Heart right ventricle (tissue), 16 donors: ENCODE measurements around the gene NRXN3. TPM values are rescaled to one million over a fixed set of nuclear protein-coding genes. Genes with fewer than 3 reads are reported as not detected.

Experiments used
- ATAC-seq, 8 donors: fragments of 200-7000 bp; cut with Tn5 transposase; one replicate each; pipeline ENCODE4 v1.9.1; 2020; ENCODE audit warnings: mild to moderate bottlenecking in 8 of 8, moderate library complexity in 8 of 8, moderate number of reproducible peaks in 1 of 8
- DNase-seq, 2 donors: peaks; one replicate each; pipeline ENCODE4 v3.0.0-alpha.2; 2020
- H3K27ac ChIP-seq, 10 donors: fragments of 200-600 bp; sonication (generic) in 2 of 10; one replicate each; pipeline versions ENCODE4 v1.5.0 to v1.8.0; 2020 to 2022; ENCODE audit warnings: mild to moderate bottlenecking in 3 of 10
- H3K27me3 ChIP-seq, 7 donors: fragments of 200-600 bp; one replicate each; pipeline ENCODE4 v1.8.0; 2021 to 2022; ENCODE audit warnings: mild to moderate bottlenecking in 2 of 7
- H3K36me3 ChIP-seq, 9 donors: fragments of 200-600 bp; sonication (generic) in 1 of 9; one replicate each; pipeline versions ENCODE4 v1.5.0 to v1.8.0; 2020 to 2022; ENCODE audit warnings: mild to moderate bottlenecking in 2 of 9
- H3K4me1 ChIP-seq, 9 donors: fragments of 200-600 bp; sonication (generic) in 1 of 9; one replicate each; pipeline versions ENCODE4 v1.5.0 to v1.8.0; 2020 to 2022; ENCODE audit warnings: mild to moderate bottlenecking in 4 of 9
- H3K4me3 ChIP-seq, 10 donors: fragments of 200-600 bp; sonication (generic) in 2 of 10; one replicate each; pipeline versions ENCODE4 v1.5.0 to v1.8.0; 2020 to 2022; ENCODE audit warnings: mild to moderate bottlenecking in 7 of 10, moderate library complexity in 2 of 10
- H3K9me3 ChIP-seq, 11 donors: fragments of 200-600 bp in 10 of 11; sonication (generic) in 2 of 11; one replicate each; pipeline versions ENCODE4 v1.5.0 to v1.8.0; 2013 to 2022; ENCODE audit warnings: mild to moderate bottlenecking in 2 of 11, control low read depth in 1 of 11, moderate library complexity in 1 of 11
- CTCF ChIP-seq, 9 donors: fragments of 200-600 bp; sonication (generic) in 2 of 9; IDR thresholded peaks; one replicate each; pipeline versions ENCODE4 v1.5.0 to v1.8.0; 2021 to 2022; ENCODE audit warnings: antibody characterized with exemption in 9 of 9, mild to moderate bottlenecking in 5 of 9, moderate library complexity in 1 of 9
- WGBS, 2 donors: extraction: QIAGEN DNeasy Blood & Tissue Kit; methylation state at CpG; one replicate each; pipeline ENCODE4 v1.1.7; 2013; ENCODE audit warnings: inconsistent platforms in 1 of 2; 5-methylcytosine and 5-hydroxymethylcytosine counted together
- intact Hi-C, 10 donors: fragments of 100-400 bp; cut with DNase I; formaldehyde crosslinking; loops; one replicate each; pipeline versions ENCODE4 v1.11.1 to v1.14.2; 2022
- polyA plus RNA-seq, 2 donors: library from polyadenylated mRNA; stranded (reverse); fragments of 200-250 nt; gene quantifications; one replicate each; pipeline ENCODE4 v1.2.3, GENCODE V29; 2013
- total RNA-seq, 10 donors: library from RNA; stranded (reverse); fragmentation: NEBNext Ultra II Directional in 3 of 10; extraction: Animal tissue kit (Norgen Biotek cat#: 25700) in 3 of 10; gene quantifications; one replicate each; pipeline versions ENCODE4 v1.2.1 to v1.2.4, GENCODE V29; 2021 to 2023
- donor health status: Arrhythmogenic right ventricular cardiomyopathy.
- donor health status: ischemic (EF 13 %, LVEDD 7.1; RV severe dilation, severe dysfunction).
- donor health status: healthy with polysubstance abuse.
- donor health status: DM: no; HTN: yes; CAD: no.
- donor health status: DM: no; HTN: no; CAD: no.
- donor health status: ischemic (EF 25% LVEDD 6.9; RV normal size, moderate dysfunction).
- donor health status: ischemic (EF 25% LVEDD 5.7; RV mildly dilated, moderate dysfunction).
- donor health status: healthy.
- donor health status: DM: yes; HTN: yes; CAD: no.
- donor health status: Ischemic cardiomyopathy.
- donor health status: ischemic (EF 35%, LVEDD 5.7; RV mildly dilated, moderate dysfunction).
- donor health status: nonischemic (EF 11% LVEDD 7.7; RV severe dilation, severe dysfunction).
- donor health status: DM: yes; HTN: yes; CAD: no.
- donor health status: PGD.
- donor health status: ischemic (EF 29% LVEDD 5.4; RV normal size, mild dysfunction).
- donor health status: nonischemic (EF 23%, LVEDD 6.1; RV moderate dilation, normal function).

Gene NRXN3
- total and polyA plus RNA-seq, 12 donors = 0.23 to 1.8 (median 0.87) TPM

- ATAC-seq = no peak
- intact Hi-C loops = no loop called here
- peaks cover 0 to 4% (median 0%) of the 10 kb centered on the region in 9 donors for H3K4me1 ChIP-seq
- TF ChIP-seq CTCF (IDR thresholded peaks at IDR 0.05) = no peak
- 56 to 58% methylated on average over 2 of the region's 2 CpGs for WGBS, 2 donors
- no peak overlapping the region for H3K4me3 ChIP-seq
- DNase-seq = no peak
- no peaks in the 10 kb centered on the region for H3K9me3 ChIP-seq
- H3K27me3 ChIP-seq = peaks cover 0 to 34% (median 3%) of the 10 kb centered on the region in 7 donors
- H3K27ac ChIP-seq = no peak overlapping the region
- H3K36me3 ChIP-seq = no peaks in the 10 kb centered on the region
Measured at GRCh38 chr14:78838959-78839358, 668.8 kb downstream of the NRXN3 start.

GRCh38 chr14:78840898-78841297 lies 670.7 kb downstream of the NRXN3 start:
- intact Hi-C loops = no loop called here
- ATAC-seq (no peak), DNase-seq (no peak)
- Histone ChIP-seq H3K36me3 (no peaks in the 10 kb centered on the region), H3K4me1 (no peaks in the 10 kb centered on the region), H3K27ac (no peak overlapping the region), H3K27me3 (peaks cover 0 to 29% (median 3%) of the 10 kb centered on the region in 7 donors), H3K4me3 (no peak overlapping the region), H3K9me3 (no peaks in the 10 kb centered on the region)
- WGBS, 2 donors = 30 to 32% methylated on average over 1 of the region's 1 CpG
- TF ChIP-seq CTCF (IDR thresholded peaks at IDR 0.05) = no peak

- WGBS, 2 donors = 58 to 61% methylated on average over 3 of the region's 3 CpGs
- H3K27me3 ChIP-seq = peaks cover 0 to 5% (median 0%) of the 10 kb centered on the region in 7 donors
- H3K36me3 ChIP-seq = no peaks in the 10 kb centered on the region
- H3K4me1 ChIP-seq = no peaks in the 10 kb centered on the region
- TF ChIP-seq CTCF (IDR thresholded peaks at IDR 0.05) = no peak
- H3K9me3 ChIP-seq = no peaks in the 10 kb centered on the region
- no peak overlapping the region for H3K27ac ChIP-seq
- ATAC-seq (no peak), DNase-seq (no peak)
- no peak overlapping the region for H3K4me3 ChIP-seq
- intact Hi-C loops = no loop called here
Measured at GRCh38 chr14:78847801-78848200, 677.6 kb downstream of the NRXN3 start.

GRCh38 chr14:78848234-78848820 lies 678.2 kb downstream of the NRXN3 start:
- TF ChIP-seq CTCF (IDR thresholded peaks at IDR 0.05) = peak; percentile 38 to 79 (median 75)
- 18 to 19% methylated on average over 6 of the region's 6 CpGs for WGBS, 2 donors
- no peak overlapping the region for H3K4me3 ChIP-seq
- H3K27me3 ChIP-seq = no peaks in the 10 kb centered on the region
- H3K4me1 ChIP-seq = no peaks in the 10 kb centered on the region
- intact Hi-C loops = no loop called here
- H3K36me3 ChIP-seq = no peaks in the 10 kb centered on the region
- no peak for ATAC-seq
- H3K9me3 ChIP-seq = no peaks in the 10 kb centered on the region
- peak in 1 of 2 donors; percentile 8 for DNase-seq
- H3K27ac ChIP-seq = no peak overlapping the region
